Stimulated activated memory B cell treated with anti-CD40 and anti-IgM and Interleukin-4, amounts not matched to agents 10 μg/mL and 1 μg/mL and 100 μg/mL, for 72 hours (primary cell): ENCODE measurements around the gene ABHD8.

Experiments
- ATAC-seq: fragments of 150-1000 bp; cut with Tn5 transposase; 2 replicates; pipeline ENCODE4 v1.10.0; 2021
- H3K27ac Mint-ChIP-seq: one replicate; pipeline ENCODE4 v1.8.0; 2022; ENCODE audit warnings: mild to moderate bottlenecking, mixed read lengths
- H3K27me3 Mint-ChIP-seq: one replicate; pipeline ENCODE4 v1.8.0; 2022; ENCODE audit warnings: mixed read lengths
- H3K36me3 Mint-ChIP-seq: one replicate; pipeline ENCODE4 v1.8.0; 2022; ENCODE audit warnings: mixed read lengths
- H3K4me1 Mint-ChIP-seq: one replicate; pipeline ENCODE4 v1.8.0; 2022; ENCODE audit warnings: mixed read lengths
- H3K4me3 Mint-ChIP-seq: one replicate; pipeline ENCODE4 v1.8.0; 2022; ENCODE audit warnings: mild to moderate bottlenecking, moderate library complexity, mixed read lengths
- H3K9me3 Mint-ChIP-seq: one replicate; pipeline ENCODE4 v1.8.0; 2022; ENCODE audit warnings: mixed read lengths

Gene ABHD8

DNA sequence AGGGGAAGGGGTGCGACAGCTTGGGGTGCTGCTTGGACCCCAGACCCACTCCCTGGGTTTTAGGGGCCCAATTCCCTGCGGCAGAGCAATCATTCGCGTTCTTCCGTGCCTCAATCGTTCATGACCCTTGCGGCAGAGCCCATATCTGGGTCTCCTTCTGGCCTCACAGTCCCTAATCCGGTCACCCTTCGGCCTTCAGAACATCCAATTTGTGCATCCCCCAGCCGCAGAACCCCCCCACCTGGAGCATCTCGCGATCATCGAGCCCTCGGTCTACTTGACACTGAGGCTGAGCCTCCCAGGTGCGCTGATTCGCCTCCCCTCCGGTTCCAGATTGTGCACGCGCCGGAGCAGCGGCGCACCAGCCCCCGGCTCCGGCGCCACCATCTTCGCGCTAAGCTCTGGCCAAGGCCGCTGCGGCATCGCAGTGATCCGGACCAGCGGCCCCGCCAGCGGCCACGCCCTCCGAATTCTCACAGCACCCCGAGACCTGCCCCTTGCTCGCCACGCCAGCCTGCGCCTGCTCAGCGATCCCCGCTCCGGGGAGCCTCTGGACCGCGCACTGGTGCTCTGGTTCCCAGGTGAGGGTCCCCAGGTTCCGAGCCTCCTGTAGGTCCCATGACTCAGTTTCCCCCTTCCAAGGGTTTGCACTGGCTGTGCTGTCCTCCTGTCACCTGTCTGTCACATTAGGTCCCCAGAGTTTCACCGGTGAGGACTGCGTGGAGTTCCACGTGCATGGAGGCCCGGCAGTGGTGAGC is 34.6 kb upstream of the ABHD8 start:
- peaks cover 13% of the 10 kb centered on the region for H3K27me3 Mint-ChIP-seq
- ATAC-seq, result no peak
- peak overlapping the region; percentile 96 for H3K27ac Mint-ChIP-seq
- peaks cover 15% of the 10 kb centered on the region for H3K36me3 Mint-ChIP-seq
- peak overlapping the region; percentile 97 for H3K4me3 Mint-ChIP-seq
- H3K9me3 Mint-ChIP-seq, result peaks cover under 1% of the 10 kb centered on the region
- H3K4me1 Mint-ChIP-seq, result peaks cover 50% of the 10 kb centered on the region

DNA sequence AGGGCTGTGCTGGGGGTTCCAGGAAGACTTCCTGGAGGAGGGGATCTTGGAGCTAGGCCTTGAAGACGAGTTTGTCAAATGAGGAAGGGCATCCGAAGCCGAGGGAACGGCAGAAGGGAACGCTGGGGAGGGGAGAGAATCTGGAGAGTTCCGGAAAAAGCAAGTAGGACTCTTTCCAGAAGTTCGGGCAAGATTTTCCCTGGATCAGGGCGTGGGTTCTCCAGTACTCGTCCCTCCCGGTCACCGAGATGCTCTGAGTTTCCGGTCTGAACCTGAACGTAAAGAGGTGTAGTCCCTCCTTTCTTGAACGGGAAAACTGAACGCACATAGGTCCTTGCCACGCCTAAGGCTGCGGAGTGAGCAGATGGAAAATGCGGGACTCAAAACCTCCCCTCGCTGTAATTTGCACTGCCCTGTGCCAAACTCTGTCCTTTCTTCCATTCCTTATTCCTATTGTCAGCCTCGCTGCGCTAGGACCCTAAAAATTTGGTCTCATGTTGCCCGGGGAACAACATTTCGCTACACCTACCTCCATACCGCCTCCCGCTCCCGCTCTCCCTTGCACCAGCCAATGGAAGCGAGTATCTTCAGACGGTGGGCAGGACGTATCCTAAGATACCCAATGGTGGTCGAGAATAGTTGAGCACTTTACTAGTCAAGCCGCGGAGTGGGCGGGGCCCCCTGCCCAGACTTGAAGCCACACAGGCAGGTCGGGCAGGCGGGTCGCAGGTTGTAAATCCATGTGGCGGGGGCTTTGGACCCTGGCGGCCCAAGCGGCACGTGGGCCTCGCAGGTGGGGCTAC is 33.8 kb upstream of the ABHD8 start, which contains the start of gene GTPBP3:
GTPBP3 (plus strand) TSS at position 682 of the 803 bp plus-strand sequence; CDS start at position 741, 59 bp downstream.
- H3K27me3 Mint-ChIP-seq, result peaks cover 20% of the 10 kb centered on the region
- peak; percentile 95 for ATAC-seq
- H3K9me3 Mint-ChIP-seq, result peaks cover 2% of the 10 kb centered on the region
- H3K27ac Mint-ChIP-seq, result peak within 1 kb of the TSS; percentile 96
- H3K4me1 Mint-ChIP-seq, result peaks cover 52% of the 10 kb centered on the region
- peaks cover 15% of the 10 kb centered on the region for H3K36me3 Mint-ChIP-seq
- peak within 1 kb of the TSS; percentile 97 for H3K4me3 Mint-ChIP-seq

DNA sequence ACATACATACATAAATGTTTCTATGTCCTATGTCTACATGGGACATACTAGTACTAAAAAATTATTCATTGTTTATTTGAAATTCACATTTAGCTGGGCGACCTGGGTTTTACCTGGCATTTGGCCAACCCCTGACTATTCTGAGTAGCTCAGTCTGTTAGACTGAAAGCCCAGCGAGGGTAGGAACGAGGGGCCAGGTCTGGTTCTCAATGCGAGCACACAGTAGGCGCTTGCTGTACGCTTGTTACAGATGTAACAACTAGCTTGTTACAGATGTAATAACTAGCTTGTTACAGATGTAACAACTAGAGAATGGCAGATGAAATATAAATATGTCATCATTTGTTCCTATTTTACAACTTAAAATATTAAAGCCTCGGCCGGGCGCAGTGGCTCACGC is 32.4 kb upstream of the ABHD8 start:
- ATAC-seq, result no peak
- no peak overlapping the region for H3K27ac Mint-ChIP-seq
- H3K36me3 Mint-ChIP-seq, result peaks cover 5% of the 10 kb centered on the region
- H3K4me1 Mint-ChIP-seq, result peaks cover 48% of the 10 kb centered on the region
- H3K4me3 Mint-ChIP-seq, result no peak overlapping the region
- peaks cover 2% of the 10 kb centered on the region for H3K9me3 Mint-ChIP-seq
- H3K27me3 Mint-ChIP-seq, result peaks cover 29% of the 10 kb centered on the region

DNA sequence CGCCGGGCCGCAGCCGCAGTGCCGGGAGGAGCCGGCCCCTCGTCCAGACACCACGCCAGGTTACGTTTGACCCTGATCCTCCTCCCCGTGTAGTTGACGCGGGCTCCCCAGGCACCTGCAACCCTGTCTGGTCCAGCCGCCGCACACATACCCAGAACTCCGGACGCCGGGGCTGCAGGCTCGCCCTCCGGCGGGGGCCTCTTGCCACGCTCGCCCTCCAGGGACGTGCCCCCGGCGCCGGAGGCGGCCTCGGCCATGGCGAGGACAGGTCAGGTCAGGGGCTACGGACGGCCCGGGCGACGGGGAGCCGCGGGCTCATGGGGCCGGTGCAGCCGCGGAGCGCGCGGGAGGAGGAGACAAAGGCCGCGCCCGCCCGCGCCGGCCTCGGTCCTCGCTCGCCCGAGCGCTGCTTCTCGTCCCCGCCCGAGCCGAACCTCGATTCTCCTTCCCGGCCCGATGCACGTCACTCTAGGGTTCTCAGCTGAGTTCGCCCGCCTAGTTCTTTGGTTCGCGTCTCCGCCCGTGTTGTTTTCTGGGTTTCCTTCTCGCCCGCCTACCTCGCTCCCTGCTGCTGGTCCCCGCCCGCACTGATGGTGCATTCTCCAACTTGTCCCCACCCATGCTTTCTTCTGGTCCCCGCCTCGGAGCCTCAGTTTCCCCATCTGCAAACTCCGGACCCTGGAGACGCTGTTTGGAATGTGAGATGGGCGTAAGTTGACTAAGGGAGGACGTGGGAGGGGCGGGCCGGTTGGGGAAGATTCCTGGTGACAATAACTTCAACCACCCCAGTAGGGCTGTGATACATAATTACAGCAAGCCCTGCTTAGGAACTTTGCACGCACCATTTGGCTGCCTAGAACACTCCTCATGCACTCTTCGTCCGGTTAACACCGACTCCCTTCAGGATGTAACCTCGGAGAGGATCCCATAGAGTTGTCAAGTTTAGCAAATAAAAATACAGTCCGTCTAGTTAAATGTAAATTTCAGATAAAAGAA is 31.5 kb upstream of the ABHD8 start, which contains the start of gene ANO8:
ANO8 (minus strand) TSS at position 442 of the 996 bp plus-strand sequence; CDS start at position 257, 185 bp downstream.
- H3K4me1 Mint-ChIP-seq, result peaks cover 49% of the 10 kb centered on the region
- H3K36me3 Mint-ChIP-seq, result no peaks in the 10 kb centered on the region
- peak within 1 kb of the TSS; percentile 26 for H3K27ac Mint-ChIP-seq
- peak within 1 kb of the TSS; percentile 77 for H3K4me3 Mint-ChIP-seq
- peaks cover 37% of the 10 kb centered on the region for H3K27me3 Mint-ChIP-seq
- ATAC-seq, result peak; percentile 82
- H3K9me3 Mint-ChIP-seq, result peaks cover 2% of the 10 kb centered on the region

DNA sequence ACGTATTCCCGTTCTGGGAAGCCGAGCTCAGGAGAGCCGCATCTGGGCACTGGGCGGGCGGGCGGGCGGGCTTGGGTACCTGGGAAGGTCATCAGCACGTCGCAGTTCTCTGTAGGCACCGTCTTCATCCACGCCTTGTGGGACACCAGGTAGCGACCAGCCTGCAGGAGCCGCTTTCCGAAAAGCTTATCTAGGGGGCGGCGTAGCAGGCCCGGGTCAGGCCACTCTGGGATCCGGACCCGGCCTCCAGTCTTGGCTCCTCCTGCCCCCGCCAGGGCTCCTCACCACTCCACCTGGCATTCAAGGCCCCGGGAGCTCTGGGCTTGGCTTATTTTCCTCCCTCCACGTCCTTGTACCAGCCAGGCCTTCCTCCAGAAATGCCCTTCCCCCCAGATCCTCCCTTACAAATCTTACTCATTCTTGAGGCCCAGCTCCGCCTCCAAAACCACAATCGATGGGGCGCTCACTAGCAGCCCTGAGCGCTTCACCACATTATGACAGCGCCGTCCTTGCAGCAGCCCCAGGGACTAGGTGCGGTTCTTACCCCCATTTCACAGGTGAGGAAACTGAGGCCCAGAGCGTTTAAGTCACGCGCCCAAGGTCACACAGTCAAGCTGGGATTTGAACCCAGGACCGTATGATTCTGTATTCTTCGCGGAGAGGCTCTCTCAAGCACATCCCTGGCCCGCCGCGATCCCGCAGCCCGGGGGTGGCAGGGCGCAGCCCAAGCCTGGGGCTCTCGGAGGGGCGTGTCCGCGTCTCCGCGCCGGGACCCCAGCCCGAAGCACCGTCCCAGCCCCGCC is 30.6 kb upstream of the ABHD8 start:
- Mint-ChIP-seq H3K27ac (peak overlapping the region; percentile 26), H3K9me3 (peaks cover 2% of the 10 kb centered on the region), H3K27me3 (peaks cover 39% of the 10 kb centered on the region), H3K4me1 (peaks cover 49% of the 10 kb centered on the region), H3K36me3 (no peaks in the 10 kb centered on the region), H3K4me3 (peak overlapping the region; percentile 24)
- peak; percentile 31 for ATAC-seq

DNA sequence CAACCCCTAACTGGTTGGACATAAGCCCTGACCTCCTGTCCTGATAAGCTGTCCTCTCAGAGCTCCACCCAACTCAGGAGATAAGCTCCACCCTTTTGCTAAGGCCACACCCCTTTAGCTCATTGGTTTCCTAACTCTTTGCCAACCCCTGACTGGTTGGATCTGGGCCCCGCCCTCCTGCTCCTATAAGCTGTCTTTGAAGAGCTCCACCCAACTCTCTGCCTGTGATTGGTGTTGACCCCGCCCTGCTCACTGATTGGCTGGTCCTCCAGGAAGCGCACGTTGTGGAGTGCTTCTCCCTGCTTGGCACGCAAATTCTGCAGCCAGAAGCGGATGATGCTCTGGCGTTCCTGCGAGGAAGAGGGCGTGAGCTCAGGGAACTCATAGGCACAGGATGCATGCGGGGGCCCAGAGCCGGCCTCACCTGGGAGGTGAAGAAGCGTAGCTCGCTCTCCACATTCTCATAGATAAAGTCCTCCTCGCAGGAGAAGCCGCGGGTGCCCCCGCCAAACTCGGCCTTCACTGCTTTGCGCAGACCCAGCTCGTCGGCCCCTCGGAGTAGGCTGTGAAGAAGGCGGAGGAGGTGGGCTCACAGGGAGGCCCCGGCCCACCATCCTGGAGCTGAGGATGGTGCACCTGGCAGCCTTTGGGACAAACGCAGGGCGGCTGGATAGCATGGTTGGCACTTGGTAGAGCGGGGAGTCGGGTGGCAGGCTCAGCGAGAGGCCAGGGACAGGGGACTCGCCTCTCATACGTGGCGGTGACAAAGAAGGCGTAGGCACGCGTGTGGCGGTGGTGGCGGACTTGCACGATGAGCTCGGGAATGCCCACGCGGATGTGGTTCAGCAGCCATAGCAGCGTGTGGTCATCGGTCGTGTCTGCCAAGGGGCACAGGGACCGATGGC is 29.7 kb upstream of the ABHD8 start:
- H3K9me3 Mint-ChIP-seq, result peaks cover 2% of the 10 kb centered on the region
- H3K4me3 Mint-ChIP-seq, result no peak overlapping the region
- H3K4me1 Mint-ChIP-seq, result peaks cover 40% of the 10 kb centered on the region
- peaks cover 39% of the 10 kb centered on the region for H3K27me3 Mint-ChIP-seq
- ATAC-seq, result no peak
- H3K27ac Mint-ChIP-seq, result no peak overlapping the region
- no peaks in the 10 kb centered on the region for H3K36me3 Mint-ChIP-seq

DNA sequence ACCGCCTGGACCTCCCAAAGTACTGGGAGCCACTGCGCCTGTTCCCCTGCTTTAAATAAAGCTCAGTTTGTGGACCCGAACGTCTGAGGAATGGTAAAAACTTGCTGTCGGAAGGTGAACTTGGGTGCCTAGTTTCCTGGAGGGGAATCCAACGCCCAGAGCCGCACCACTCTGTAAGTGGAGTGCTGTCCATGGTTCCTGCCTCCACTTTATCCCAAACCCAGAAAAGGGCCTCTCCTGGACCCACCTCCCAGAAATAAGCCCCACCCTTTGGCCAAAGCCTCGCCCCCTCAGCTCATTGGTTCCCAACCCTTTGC is 29.1 kb upstream of the ABHD8 start:
- Mint-ChIP-seq H3K36me3 (no peaks in the 10 kb centered on the region), H3K9me3 (peaks cover 2% of the 10 kb centered on the region), H3K4me1 (peaks cover 40% of the 10 kb centered on the region), H3K27me3 (peaks cover 39% of the 10 kb centered on the region), H3K4me3 (no peak overlapping the region), H3K27ac (no peak overlapping the region)
- no peak for ATAC-seq

DNA sequence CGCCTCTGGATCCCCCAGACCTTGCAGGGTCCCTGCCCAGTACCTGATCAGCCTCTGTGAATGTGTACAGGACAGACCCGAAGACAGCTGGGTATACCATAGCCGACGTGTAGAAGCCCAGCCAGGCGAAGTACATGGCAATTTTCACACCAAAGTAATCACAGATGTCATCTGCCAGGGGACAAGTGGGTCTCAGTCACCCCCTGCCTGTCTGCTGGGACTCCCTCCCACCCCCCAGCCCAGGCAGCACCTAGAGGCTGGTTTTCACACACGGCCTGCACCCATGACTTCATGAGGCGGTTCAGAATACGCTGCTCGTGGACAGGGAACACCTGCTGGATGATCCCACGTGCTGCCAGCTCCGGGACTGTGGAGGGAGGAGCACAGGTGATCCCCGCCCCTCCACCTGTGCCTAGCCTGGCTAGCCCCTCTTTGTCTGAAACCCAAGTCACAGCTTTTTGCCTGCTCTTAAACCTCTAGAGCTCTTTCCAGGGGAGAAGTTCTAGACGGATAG is 27.9 kb upstream of the ABHD8 start:
- peaks cover 39% of the 10 kb centered on the region for H3K27me3 Mint-ChIP-seq
- no peak overlapping the region for H3K4me3 Mint-ChIP-seq
- no peak for ATAC-seq

DNA sequence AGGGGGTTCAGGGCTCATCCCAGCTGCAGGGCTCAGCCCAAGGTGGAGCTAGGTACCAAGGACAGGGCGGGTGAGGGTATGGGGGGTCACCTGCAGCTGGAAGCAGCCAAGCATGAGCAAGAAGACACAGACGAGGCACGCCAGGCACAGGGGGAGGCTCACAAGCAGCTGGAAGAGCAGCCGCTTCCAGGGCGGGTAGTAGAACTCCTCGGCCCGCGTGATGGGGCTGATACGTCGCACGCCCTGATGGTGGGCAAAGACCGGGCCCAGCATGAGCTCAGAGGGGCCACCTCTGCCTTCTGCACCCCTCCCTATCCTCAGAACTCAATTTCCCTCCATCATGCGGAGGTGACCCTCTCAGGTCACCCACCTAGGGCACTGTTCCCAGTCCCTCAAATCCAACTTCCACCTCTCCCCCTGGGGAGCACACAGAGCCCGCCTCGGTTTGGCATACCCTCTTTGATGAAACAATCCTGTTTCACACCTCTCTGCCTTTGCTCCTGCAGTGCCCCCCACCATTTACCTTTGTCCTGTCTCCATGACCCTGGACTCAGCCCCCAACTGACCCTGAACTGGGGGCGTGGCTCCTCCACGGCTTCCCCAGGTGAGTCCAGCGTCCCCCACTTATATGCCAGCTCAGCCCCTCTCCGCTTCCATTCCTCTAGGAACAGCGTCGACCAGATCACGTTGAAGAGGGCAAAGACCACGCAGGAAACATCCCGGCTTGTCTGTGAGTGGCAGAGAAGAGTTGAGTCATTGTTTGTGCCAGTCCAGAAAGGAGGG is 27.2 kb upstream of the ABHD8 start:
- peaks cover 39% of the 10 kb centered on the region for H3K27me3 Mint-ChIP-seq
- peak overlapping the region; percentile 22 for H3K4me3 Mint-ChIP-seq
- no peak for ATAC-seq
- no peak overlapping the region for H3K27ac Mint-ChIP-seq
- H3K4me1 Mint-ChIP-seq, result peaks cover 31% of the 10 kb centered on the region
- H3K9me3 Mint-ChIP-seq, result peaks cover 2% of the 10 kb centered on the region
- H3K36me3 Mint-ChIP-seq, result no peaks in the 10 kb centered on the region

More for the DNA sequence above, 27.9 kb upstream of the ABHD8 start:
- Mint-ChIP-seq H3K27ac (no peak overlapping the region), H3K4me1 (peaks cover 32% of the 10 kb centered on the region), H3K36me3 (no peaks in the 10 kb centered on the region), H3K9me3 (peaks cover 2% of the 10 kb centered on the region)

DNA sequence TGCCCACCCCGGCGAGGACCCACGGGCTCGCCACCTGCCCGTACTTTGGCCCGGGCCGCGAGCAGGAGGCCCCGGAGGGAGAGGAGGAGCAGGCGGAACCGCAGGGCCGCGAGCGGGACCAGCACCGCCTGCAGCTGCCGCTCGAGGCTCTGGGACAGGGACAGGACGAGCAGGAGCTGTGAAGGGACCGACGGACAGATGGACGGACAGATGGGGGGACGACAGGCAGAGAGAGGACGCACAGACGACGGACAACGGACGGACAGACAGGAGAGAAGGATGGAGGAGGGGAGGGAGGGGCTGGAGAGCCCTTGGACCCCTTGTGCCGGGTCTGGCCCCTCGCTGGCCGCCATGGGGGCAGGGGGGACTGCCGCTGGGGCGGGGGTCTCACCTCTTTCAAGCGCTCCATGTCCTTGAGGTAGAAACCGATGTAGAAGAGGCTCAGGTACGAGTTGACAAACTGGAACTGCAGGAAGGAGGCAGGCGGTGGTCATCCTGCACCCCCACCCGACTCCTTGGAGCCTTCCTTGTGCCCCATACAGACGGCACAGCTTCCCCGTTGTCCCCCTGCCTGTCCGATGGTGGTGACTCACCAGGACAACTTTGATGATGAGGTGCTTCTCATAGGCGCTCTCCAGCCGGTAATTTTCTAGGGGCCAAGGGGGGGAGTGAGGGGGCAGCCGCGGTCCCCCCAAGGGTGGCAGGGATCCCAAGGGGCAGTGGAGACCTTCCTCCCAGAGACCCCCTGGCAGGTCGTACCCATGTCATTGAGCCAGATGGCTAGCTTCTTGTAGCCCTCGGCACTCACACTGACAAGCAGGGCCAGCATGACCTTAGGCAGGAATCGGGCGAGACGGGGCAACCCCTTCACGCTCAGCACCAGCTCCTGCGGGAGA is 26.4 kb upstream of the ABHD8 start:
- Mint-ChIP-seq H3K4me1 (peaks cover 25% of the 10 kb centered on the region), H3K27me3 (peaks cover 39% of the 10 kb centered on the region), H3K27ac (no peak overlapping the region), H3K4me3 (peak overlapping the region; percentile 21), H3K9me3 (peaks cover 2% of the 10 kb centered on the region), H3K36me3 (no peaks in the 10 kb centered on the region)
- no peak for ATAC-seq

DNA sequence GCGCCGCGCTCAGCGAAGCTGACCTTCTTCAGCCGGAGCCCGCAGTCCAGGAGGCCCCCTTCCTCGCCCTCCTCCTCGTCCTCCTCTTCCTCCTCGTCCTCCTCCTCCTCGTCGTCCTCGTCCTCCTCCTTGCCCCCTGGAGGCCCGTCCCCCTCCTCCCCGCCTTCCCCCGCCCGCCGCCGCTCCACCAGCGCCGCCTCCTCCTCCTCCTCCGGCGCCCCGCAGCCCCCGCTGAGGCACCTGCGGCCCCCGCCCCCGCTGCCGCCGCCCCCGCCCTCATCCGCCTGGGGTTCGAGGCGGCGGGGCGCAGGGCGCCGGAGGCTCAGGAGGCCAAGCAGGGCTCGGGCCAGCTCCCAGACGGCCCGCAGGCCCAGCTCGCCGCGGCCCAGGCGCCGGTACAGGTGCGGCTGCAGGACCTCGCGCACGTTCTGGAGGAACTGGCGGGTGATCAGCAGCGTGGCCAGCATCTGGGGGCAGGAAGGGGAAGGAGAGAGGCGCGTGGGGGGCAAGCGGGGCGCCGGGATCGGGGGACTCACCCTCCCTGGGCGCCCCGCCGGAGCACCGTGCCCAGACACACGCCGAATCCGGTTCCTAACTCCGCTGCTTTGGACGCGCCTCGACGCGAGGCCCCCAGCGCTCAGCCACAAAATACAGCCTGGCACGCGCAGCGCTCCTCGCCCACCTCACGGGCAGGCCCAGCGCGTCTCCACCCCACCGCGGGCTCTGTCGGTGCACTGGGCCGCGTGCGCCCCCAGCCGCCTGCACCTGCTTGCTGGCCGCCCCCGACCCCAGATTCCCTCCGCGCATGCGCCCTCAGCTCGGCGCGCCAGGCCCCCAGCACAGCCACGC is 25.5 kb upstream of the ABHD8 start:
- Mint-ChIP-seq H3K27me3 (peaks cover 34% of the 10 kb centered on the region), H3K4me1 (peaks cover 19% of the 10 kb centered on the region), H3K9me3 (peaks cover 2% of the 10 kb centered on the region), H3K36me3 (no peaks in the 10 kb centered on the region), H3K4me3 (peak overlapping the region; percentile 71), H3K27ac (peak overlapping the region; percentile 48)
- peak; percentile 3 for ATAC-seq
